Neural progenitor cell (in vitro differentiated cells): ENCODE measurements around the gene SEPSECS.

Experiments
- EZH2 ChIP-seq: fragments of 200-600 bp; sonication (generic); IDR thresholded peaks from 2 replicates; pipeline ENCODE4 v1.6.1; 2017; ENCODE audit warnings: antibody characterized with exemption, mild to moderate bottlenecking, moderate library complexity
- TF ChIP-seq, protein P1 (sequence below): fragments of 200-600 bp; sonication (generic); IDR thresholded peaks from 2 replicates; pipeline ENCODE4 v1.5.1; 2017; ENCODE audit warnings: antibody characterized with exemption, mild to moderate bottlenecking

DNA sequence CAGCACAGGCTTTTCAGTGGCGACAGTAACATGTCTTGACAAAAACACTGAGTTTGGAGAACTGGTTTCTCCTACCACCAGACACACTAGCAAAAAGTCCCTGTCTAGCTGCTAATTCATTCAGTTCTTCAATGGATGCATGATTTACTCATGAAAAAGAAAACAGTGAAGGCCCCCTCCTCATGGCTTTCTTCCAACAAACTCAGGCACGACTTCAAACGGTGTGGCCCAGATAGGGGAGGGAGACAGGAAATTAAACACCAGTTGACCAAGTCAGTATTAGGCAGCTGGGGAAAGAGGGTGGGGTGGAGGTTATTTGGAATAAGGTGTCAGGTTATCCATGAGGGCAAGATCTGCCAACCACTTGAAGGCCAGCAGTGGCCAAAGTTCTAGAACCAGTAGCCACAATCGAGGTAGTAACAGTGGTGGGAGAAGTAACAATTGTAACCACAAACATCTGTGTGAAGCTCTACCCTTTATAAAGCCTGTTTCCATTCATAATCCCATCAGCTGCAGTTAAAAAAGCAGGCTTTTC, 60.2 kb downstream of the SEPSECS start:
- TF ChIP-seq, protein P1, sequence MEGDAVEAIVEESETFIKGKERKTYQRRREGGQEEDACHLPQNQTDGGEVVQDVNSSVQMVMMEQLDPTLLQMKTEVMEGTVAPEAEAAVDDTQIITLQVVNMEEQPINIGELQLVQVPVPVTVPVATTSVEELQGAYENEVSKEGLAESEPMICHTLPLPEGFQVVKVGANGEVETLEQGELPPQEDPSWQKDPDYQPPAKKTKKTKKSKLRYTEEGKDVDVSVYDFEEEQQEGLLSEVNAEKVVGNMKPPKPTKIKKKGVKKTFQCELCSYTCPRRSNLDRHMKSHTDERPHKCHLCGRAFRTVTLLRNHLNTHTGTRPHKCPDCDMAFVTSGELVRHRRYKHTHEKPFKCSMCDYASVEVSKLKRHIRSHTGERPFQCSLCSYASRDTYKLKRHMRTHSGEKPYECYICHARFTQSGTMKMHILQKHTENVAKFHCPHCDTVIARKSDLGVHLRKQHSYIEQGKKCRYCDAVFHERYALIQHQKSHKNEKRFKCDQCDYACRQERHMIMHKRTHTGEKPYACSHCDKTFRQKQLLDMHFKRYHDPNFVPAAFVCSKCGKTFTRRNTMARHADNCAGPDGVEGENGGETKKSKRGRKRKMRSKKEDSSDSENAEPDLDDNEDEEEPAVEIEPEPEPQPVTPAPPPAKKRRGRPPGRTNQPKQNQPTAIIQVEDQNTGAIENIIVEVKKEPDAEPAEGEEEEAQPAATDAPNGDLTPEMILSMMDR: no peak
- no peak for TF ChIP-seq EZH2
